Measurements from ENCODE around the gene GCDH. TPM values are rescaled to one million over a fixed set of nuclear protein-coding genes. Genes with fewer than 3 reads are reported as not detected.
A peak's percentile ranks its signal among the peaks of the same experiment; 100 is the strongest.
"Not testable (repeated sequence)": the region's sequence is repeated elsewhere in the genome, so short reads cannot be mapped to it uniquely, and the experiment has no call there.

GCDH gene
- total RNA-seq (ENCODE audit: low replicate concordance), result 29.7 and 46.8 TPM in 2 replicates
- long read RNA-seq, transcript GCDH-201 (12 exons, 1,956 nt), result major isoform, 109 of 127 reads
- long read RNA-seq, transcript GCDH-216 (11 exons, 1,867 nt), result minor isoform, 7 of 127 reads
- long read RNA-seq, partial matches to known transcripts, result 3 of 127 reads
- long read RNA-seq, other reads (novel, unspliced or antisense), result 8 of 127 reads

GRCh38 chr19:12890787-12891552 lies at the start of gene GCDH:
TSS of gene GCDH (plus strand) at chr19:12891160. CDS start at chr19:12891305, 145 bp downstream.
- no peak for TF ChIP-seq CTCF (conservative IDR thresholded peaks at IDR 0.05)
- Mint-ChIP-seq H3K4me1 (ENCODE audit: unreplicated experiment) (peaks cover 9% of the 10 kb centered on the region), H3K9me3 (no peaks in the 10 kb centered on the region), H3K27ac (peak within 1 kb of the TSS; percentile 92), H3K36me3 (peaks cover 5% of the 10 kb centered on the region), H3K27me3 (peaks cover 21% of the 10 kb centered on the region), H3K4me3 (peak within 1 kb of the TSS; percentile 99)
- peak; percentile 94 for DNase-seq (ENCODE audit: extremely low spot score, unreplicated experiment)

GRCh38 chr19:12842511-12842910 lies 48.4 kb upstream of the GCDH start:
- H3K4me1 Mint-ChIP-seq (ENCODE audit: unreplicated experiment), result peaks cover 26% of the 10 kb centered on the region
- no peak overlapping the region for H3K27ac Mint-ChIP-seq
- H3K4me3 Mint-ChIP-seq, result no peak overlapping the region
- no peaks in the 10 kb centered on the region for H3K36me3 Mint-ChIP-seq
- H3K27me3 Mint-ChIP-seq, result peaks cover 61% of the 10 kb centered on the region
- no peaks in the 10 kb centered on the region for H3K9me3 Mint-ChIP-seq
- TF ChIP-seq CTCF (conservative IDR thresholded peaks at IDR 0.05), result no peak
- no peak for DNase-seq (ENCODE audit: extremely low spot score, unreplicated experiment)

GRCh38 chr19:12843328-12843727 lies 47.6 kb upstream of the GCDH start:
- H3K4me1 Mint-ChIP-seq (ENCODE audit: unreplicated experiment), result peaks cover 26% of the 10 kb centered on the region
- H3K27ac Mint-ChIP-seq, result no peak overlapping the region
- no peak for TF ChIP-seq CTCF (conservative IDR thresholded peaks at IDR 0.05)
- DNase-seq (ENCODE audit: extremely low spot score, unreplicated experiment), result no peak
- no peak overlapping the region for H3K4me3 Mint-ChIP-seq
- H3K27me3 Mint-ChIP-seq, result peaks cover 58% of the 10 kb centered on the region
- H3K9me3 Mint-ChIP-seq, result no peaks in the 10 kb centered on the region
- H3K36me3 Mint-ChIP-seq, result no peaks in the 10 kb centered on the region

- TF ChIP-seq CTCF (conservative IDR thresholded peaks at IDR 0.05), result no peak
- no peaks in the 10 kb centered on the region for H3K36me3 Mint-ChIP-seq
- H3K27me3 Mint-ChIP-seq, result peaks cover 51% of the 10 kb centered on the region
Observed at GRCh38 chr19:12843999-12844732, 46.8 kb upstream of the GCDH start.

GRCh38 chr19:12846613-12847012 lies 44.3 kb upstream of the GCDH start:
- not testable (repeated sequence) for DNase-seq (ENCODE audit: extremely low spot score, unreplicated experiment); H3K4me1 Mint-ChIP-seq (ENCODE audit: unreplicated experiment); H3K36me3 Mint-ChIP-seq; H3K9me3 Mint-ChIP-seq; H3K4me3 Mint-ChIP-seq; H3K27ac Mint-ChIP-seq
- H3K27me3 Mint-ChIP-seq, result peaks cover 27% of the 10 kb centered on the region

More at GRCh38 chr19:12843999-12844732, 46.8 kb upstream of the GCDH start:
- H3K4me1 Mint-ChIP-seq (ENCODE audit: unreplicated experiment), result peaks cover 23% of the 10 kb centered on the region
- no peak overlapping the region for H3K4me3 Mint-ChIP-seq
- H3K9me3 Mint-ChIP-seq, result no peaks in the 10 kb centered on the region
- no peak for DNase-seq (ENCODE audit: extremely low spot score, unreplicated experiment)
- H3K27ac Mint-ChIP-seq, result no peak overlapping the region
